G401 (cell line): ENCODE data around the gene CEP164. TPM values are rescaled to one million over a fixed set of nuclear protein-coding genes. Genes with fewer than 3 reads are reported as not detected.

Source experiments
- DNase-seq: peaks from one replicate; pipeline ENCODE4 v3.0.0-alpha.2; 2015; ENCODE audit warnings: low spot score
- in situ Hi-C: cut with HindIII; loops from 2 replicates; pipeline ENCODE4 v1.10.0; 2016; ENCODE audit warnings: low sequenced_read_pairs, mixed read lengths
- total RNA-seq: library from RNA; depleted of rRNA; stranded (reverse); fragments of >200 nt; shearing (Covaris generic); gene quantifications from 2 replicates; pipeline ENCODE4 v1.2.3, GENCODE V29; 2014

CEP164 gene
- total RNA-seq, 1 experiment from 2014 or later = 49.5 TPM

GRCh38 chr11:117428856-117429229 is 101.2 kb downstream of the CEP164 start:
- in situ Hi-C loops = no loop called here
- DNase-seq = no peak

DNA sequence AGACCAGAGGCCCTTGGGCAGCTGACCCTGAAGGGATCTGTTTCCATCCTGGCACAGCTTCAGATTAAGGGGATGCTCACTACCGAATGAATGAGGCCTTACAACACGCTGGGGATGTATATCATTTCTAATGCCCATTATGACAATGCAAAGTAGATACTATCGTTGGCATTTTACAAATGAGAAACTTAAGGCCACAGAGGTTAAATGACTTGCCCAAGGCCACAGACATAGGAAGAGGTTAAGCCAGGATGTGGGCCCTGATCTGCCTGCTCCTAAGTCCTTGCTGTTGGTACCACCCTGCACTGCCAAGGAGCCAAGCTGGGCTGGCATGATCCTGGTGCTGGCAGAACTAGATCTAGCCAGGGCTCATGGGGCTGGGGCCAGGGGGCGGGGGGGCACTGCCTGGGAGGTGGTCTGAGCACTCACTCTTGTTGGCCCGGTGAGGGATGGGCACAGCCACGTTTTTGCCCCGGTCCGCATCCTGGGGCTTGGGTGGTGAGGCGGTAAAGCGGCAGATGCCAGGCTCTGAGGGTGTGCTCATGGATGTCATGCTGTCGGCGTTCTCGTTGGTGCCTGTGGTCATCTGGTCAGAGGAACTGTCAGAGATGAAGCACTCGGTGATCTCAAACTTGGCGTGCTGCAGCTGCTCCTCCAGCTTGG is 102.8 kb downstream of the CEP164 start:
- in situ Hi-C loops = no loop called here
- DNase-seq = peak; percentile 28

- in situ Hi-C loops = no loop called here
- no peak for DNase-seq
These were observed 103.8 kb downstream of the CEP164 start for GRCh38 chr11:117431436-117431835.

DNA sequence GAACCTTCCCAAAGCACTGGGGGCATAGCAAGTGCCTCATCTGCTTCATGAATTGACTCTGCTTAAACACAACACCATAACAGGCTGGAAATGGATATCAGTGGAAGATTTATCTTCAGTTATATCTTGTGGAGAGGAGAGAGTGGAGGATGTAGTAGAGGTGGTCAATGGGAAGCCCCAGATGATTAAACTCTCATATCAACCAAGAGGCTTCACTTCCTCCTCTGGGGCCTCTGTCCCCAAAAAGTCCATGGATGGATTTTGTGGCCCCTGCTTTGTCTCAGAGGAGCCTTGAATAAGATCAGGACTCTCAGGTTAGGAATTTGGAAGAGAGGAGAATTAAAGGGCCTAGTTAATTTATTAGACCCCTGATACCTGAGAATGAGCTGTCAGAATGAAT is 106.1 kb downstream of the CEP164 start:
- in situ Hi-C loops = no loop called here
- DNase-seq = no peak

- in situ Hi-C loops = no loop called here
- no peak for DNase-seq
These were observed 106.8 kb downstream of the CEP164 start for GRCh38 chr11:117434481-117434880.

GRCh38 chr11:117435326-117435725 is 107.7 kb downstream of the CEP164 start:
- no peak for DNase-seq
- in situ Hi-C loops = no loop called here

GRCh38 chr11:117437041-117437790 is 109.6 kb downstream of the CEP164 start:
- DNase-seq = no peak
- in situ Hi-C loops = no loop called here

- DNase-seq = no peak
- in situ Hi-C loops = no loop called here
These were observed 110.1 kb downstream of the CEP164 start for GRCh38 chr11:117437791-117438130.

GRCh38 chr11:117438371-117439000 is 110.8 kb downstream of the CEP164 start:
- in situ Hi-C loops = no loop called here
- DNase-seq = no peak

GRCh38 chr11:117439256-117439655 is 111.6 kb downstream of the CEP164 start:
- DNase-seq = no peak
- in situ Hi-C loops = no loop called here

- DNase-seq = no peak
- in situ Hi-C loops = no loop called here
These were observed 112.6 kb downstream of the CEP164 start for GRCh38 chr11:117440258-117440657.

DNA sequence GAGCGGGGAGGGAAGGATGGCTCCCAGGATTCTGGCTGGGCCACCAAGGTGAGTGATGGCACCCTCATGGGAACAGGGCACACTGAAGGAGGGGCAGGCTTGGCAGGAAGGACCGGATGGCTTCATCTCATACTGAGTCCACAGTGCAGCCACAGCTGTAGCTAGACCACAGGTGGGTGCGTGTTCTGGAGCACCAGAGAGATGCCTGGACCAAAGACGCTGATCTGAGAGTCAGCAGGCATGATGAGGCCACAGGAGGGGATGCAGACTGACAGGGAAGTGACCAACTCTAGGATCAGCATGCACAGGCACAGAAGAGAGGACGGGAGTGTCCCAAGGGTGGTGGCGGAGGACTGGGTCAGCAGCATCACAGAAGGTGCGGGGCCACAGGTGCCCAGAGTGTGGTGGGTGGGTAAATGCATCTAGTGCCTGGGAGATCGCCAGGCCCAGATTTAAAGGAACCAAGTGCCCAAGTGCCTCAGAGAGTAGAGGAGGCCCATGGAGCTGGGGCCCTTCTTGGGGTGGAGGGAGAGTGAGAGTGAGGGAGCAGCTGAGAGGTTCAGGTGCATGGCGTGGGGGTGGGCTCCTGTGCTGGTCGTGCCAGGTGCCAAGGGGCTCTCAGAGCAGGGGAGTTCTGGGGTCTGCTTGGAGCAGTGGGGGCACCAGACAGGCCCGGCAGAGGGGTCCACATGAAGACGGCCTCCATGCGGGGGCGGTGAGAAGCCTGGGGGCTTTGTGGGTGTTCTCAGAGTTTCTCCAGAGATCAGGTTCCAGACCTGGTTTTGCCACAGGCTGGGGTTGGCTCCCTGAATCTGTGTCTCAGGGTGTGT is 113.7 kb downstream of the CEP164 start:
- in situ Hi-C loops = no loop called here
- DNase-seq = no peak

GRCh38 chr11:117442049-117442868 is 114.6 kb downstream of the CEP164 start:
- in situ Hi-C loops = no loop called here
- DNase-seq = no peak

DNA sequence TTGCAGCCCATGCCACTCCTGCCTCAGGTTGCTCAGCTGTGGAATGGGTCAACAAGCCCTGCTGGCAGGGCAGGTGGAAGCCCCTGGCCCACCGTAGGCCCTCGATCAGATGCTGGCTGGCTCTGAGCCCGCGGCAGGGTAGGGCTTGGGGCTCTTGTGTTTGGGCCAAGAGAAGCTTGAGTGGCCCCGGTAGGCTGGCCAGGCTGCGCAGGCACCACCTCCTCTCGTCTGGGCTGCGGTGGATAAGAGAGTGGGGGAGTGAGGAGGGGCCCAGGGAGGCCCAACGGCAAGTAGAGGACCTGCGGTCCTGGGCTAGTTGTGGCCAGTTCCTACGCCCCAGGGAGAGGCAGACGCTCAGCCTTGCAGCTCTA is 115.2 kb downstream of the CEP164 start:
- DNase-seq = no peak
- in situ Hi-C loops = no loop called here

DNA sequence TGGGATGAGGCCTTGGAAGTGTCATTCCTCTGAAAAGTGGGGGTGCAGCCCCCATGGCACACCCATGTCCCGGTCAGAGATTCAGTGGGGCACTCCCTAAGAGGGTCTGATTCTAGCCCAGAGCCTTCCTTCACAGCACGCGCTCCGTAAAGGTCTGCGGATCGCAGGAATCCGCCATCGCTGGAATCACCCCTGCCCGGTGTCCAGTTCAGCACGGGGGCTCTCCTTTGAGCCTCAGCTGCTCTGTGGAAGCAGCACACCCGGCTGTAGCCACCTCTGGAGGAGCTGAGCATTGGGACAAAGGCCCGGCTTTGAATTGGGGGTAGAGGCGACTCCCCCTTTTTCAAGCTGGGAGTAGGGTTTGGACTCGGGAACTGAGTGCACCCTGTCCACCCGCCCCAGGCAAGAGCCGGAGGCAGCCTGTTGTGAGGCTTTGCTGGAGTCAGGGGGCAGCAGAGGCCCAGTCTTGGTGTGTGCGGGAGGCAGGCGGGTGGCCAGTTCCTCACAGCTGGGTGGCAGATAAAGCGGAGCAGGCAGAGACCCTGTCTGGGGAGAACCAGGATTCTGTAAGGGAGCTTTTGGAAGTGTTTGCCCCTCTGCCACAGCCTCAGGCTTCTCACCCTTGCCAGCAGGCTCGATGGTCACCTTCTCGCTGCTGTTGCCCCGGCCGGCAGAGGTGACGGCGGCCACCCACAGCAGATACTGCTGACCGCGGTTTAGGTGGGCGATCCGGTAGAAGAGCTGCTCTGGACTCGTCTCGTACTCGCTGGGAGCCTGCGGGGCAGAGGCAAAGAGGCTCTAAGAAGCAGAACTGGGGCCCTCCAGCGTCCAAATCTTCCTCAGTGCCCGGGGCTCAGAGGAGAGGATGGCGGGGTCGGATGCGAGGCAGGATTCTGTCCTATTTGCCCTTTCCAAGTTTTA is 115.9 kb downstream of the CEP164 start:
- in situ Hi-C loops = no loop called here
- DNase-seq = peak; percentile 44

DNA sequence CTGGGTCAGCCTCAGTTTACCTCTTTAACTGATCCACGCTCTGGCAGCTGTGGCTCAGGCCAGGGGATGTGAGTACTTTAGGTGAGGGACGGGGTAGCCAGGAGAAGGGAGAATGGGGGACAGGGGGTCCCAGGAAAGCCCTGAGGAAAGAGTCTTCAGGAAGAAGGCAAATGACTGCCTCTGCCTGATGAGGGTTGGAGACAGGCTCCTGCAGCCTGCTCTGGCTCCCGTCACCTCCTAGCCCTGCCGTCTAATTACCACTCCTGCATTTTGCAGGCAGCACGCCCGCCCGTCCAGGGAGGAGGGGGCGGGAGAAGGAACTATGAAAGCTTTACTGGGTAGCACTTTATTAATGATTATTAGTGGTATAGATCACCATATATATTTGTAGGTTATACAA is 116.6 kb downstream of the CEP164 start:
- in situ Hi-C loops = no loop called here
- DNase-seq = no peak

- in situ Hi-C loops = no loop called here
- DNase-seq = no peak
These were observed 117.3 kb downstream of the CEP164 start for GRCh38 chr11:117444711-117445658.
